DND-41 (cell line): ENCODE results near the gene ARMH3.

Source experiments
- ATAC-seq: fragments of 200-7000 bp; cut with Tn5 transposase; 3 replicates; pipeline ENCODE4 v1.9.1; 2021; ENCODE audit warnings: low read depth; ENCODE audit not compliant: insufficient read depth
- DNase-seq: peaks from one replicate; pipeline ENCODE4 v3.0.0-alpha.2; 2020
- H2AFZ ChIP-seq: 2 replicates; pipeline ENCODE4 v1.6.0; 2012; ENCODE audit warnings: low read depth, low read length
- H3K27ac ChIP-seq: 2 replicates; pipeline ENCODE4 v1.5.1; 2012; ENCODE audit warnings: low read length, inconsistent platforms
- H3K27me3 ChIP-seq: fragments of 200-600 bp; sonication (generic); 2 replicates; pipeline ENCODE4 v1.6.0; 2012; ENCODE audit warnings: low read length, mild to moderate bottlenecking, inconsistent platforms; ENCODE audit not compliant: insufficient read depth, poor library complexity
- H3K36me3 ChIP-seq: 2 replicates; pipeline ENCODE4 v1.5.1; 2012; ENCODE audit warnings: low read length, inconsistent platforms; ENCODE audit not compliant: insufficient read depth
- H3K4me1 ChIP-seq: 2 replicates; pipeline ENCODE4 v1.5.1; 2012; ENCODE audit warnings: mild to moderate bottlenecking, low read length; ENCODE audit not compliant: insufficient read depth
- H3K4me2 ChIP-seq: 2 replicates; pipeline ENCODE4 v1.6.0; 2012; ENCODE audit warnings: mild to moderate bottlenecking, moderate library complexity, low read length, inconsistent platforms; ENCODE audit not compliant: insufficient read depth
- H3K4me3 ChIP-seq, 2 experiments: fragments of 200-600 bp in 1 of 2; shearing (Covaris generic) in 1 of 2; 2 replicates each; pipeline ENCODE4 v1.5.1; 2012 to 2016; ENCODE audit warnings: inconsistent platforms in 2 of 2, low read length in 2 of 2, mild to moderate bottlenecking in 2 of 2, low read depth in 1 of 2, moderate library complexity in 1 of 2
- H3K79me2 ChIP-seq: 2 replicates; pipeline ENCODE4 v1.6.0; 2012; ENCODE audit warnings: low read length, inconsistent platforms; ENCODE audit not compliant: insufficient read depth
- H3K9ac ChIP-seq: 2 replicates; pipeline ENCODE4 v1.6.0; 2012; ENCODE audit warnings: low read depth, mild to moderate bottlenecking, inconsistent platforms, low read length, moderate library complexity
- H3K9me3 ChIP-seq: 2 replicates; pipeline ENCODE4 v1.5.1; 2012; ENCODE audit warnings: low read length, moderate library complexity, mild to moderate bottlenecking, inconsistent platforms; ENCODE audit not compliant: insufficient read depth, severe bottlenecking
- H4K20me1 ChIP-seq: 2 replicates; pipeline ENCODE4 v1.6.0; 2012; ENCODE audit warnings: low read length; ENCODE audit not compliant: insufficient read depth
- EZH2 ChIP-seq: IDR thresholded peaks from 3 replicates; pipeline ENCODE4 v1.6.1; 2012; ENCODE audit warnings: borderline replicate concordance, low read depth, mild to moderate bottlenecking, moderate library complexity, low read length, inconsistent platforms; ENCODE audit not compliant: severe bottlenecking
- TF ChIP-seq, protein P1 (sequence below): IDR thresholded peaks from 2 replicates; pipeline ENCODE4 v1.5.1; 2012; ENCODE audit warnings: borderline replicate concordance, low read length, moderate library complexity, mild to moderate bottlenecking; ENCODE audit not compliant: poor library complexity, severe bottlenecking; ENCODE audit errors: extremely low read depth

The ARMH3 gene

DNA sequence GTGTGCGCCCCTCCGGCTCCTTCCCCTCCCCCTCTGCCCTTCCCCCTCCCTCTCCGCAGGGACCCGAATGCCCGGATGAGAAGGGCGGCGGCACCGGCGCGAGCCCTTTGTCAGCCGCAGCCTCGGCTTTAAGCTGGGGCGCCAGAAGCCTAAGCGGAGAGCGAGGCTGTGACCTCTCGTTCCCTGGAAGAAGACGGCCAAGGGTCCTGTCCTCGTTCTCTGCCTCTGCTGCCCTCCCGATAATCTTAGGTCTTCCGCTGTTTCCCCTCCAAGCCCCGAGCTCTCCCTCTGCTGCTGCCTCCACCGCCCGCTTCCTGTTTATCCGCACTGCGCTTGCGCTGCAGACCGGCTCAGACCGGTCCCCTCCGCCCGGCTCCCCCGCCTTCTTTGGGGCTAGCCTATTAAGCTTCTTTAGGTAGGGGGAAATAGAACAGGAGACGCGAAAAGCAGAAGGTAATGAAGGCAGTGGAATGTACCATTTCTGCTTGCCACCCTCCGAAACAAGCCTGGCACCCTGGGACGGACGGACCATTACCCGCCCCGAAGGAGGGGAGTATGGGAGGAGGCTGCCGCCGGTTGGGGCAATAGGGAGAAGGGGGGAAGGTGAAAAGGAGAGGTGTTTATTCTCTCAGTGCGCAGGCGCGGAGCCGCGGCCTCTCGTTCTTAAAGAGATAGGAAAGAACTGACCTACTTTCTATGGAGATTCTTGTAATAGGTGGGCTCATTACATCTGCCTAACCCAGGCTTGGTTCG, 237.7 kb downstream of the ARMH3 start, which contains the start of gene OGA:
Gene OGA, minus strand, starts transcription at position 326 of the 753 bp plus-strand sequence. CDS start 422 bp downstream, outside the sequence.
- ATAC-seq: peak; percentile 92

DNA sequence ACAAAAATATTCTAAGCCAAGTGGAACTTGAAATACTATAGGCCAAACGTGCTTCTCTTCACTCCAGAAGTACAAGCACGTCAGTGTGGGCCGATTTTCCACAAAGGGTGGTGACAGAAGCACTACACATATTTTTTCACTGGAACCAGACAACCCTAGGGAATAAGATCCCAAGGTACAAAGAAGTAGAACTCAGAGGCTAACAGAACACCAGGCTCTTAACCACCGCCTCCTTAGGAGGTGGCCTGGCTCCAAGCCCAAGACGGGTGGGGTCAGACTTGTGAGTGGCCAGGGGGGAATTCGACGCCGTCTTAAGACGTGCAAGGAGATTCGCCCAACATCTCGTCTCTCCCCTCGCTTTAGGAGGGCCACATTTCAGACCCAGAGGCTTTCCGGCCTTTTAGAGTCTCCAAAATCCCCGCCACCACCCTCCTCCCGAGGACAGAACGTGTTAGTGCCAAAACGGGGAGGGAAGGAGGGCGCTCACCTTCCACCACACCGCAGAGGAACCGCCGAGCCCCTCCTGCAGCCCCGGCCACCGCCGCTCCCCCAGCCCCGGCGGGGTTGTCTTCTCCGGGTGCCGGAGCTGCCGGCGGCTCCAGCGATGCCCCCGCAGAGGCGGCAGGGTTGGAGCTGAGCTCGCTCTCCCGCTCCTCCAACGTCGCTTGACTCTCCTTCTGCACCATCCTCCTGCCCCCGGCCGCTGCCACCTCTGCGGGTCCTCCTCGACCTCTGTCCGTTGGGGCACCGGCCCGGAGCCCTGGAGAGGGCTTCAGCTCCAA, 238.4 kb downstream of the ARMH3 start:
- H3K27me3 ChIP-seq: no peaks in the 10 kb centered on the region
- H3K4me3 ChIP-seq: peak overlapping the region; percentile 67 to 87
- peak overlapping the region; percentile 90 for H3K9ac ChIP-seq
- DNase-seq: peak; percentile 53
- peaks cover 41% of the 10 kb centered on the region for H3K4me1 ChIP-seq
- peak overlapping the region; percentile 79 for H3K4me2 ChIP-seq
- TF ChIP-seq, protein P1, sequence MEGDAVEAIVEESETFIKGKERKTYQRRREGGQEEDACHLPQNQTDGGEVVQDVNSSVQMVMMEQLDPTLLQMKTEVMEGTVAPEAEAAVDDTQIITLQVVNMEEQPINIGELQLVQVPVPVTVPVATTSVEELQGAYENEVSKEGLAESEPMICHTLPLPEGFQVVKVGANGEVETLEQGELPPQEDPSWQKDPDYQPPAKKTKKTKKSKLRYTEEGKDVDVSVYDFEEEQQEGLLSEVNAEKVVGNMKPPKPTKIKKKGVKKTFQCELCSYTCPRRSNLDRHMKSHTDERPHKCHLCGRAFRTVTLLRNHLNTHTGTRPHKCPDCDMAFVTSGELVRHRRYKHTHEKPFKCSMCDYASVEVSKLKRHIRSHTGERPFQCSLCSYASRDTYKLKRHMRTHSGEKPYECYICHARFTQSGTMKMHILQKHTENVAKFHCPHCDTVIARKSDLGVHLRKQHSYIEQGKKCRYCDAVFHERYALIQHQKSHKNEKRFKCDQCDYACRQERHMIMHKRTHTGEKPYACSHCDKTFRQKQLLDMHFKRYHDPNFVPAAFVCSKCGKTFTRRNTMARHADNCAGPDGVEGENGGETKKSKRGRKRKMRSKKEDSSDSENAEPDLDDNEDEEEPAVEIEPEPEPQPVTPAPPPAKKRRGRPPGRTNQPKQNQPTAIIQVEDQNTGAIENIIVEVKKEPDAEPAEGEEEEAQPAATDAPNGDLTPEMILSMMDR: no peak
- no peak for TF ChIP-seq EZH2
- peak overlapping the region; percentile 96 for H3K27ac ChIP-seq
- H2AFZ ChIP-seq: peak overlapping the region; percentile 74; the same call in 1 of the 2 replicates
- peaks cover 25% of the 10 kb centered on the region for H3K36me3 ChIP-seq
- H3K9me3 ChIP-seq: no peaks in the 10 kb centered on the region
- peak; percentile 12 for ATAC-seq
- H4K20me1 ChIP-seq: peaks cover 54% of the 10 kb centered on the region
- H3K79me2 ChIP-seq: peaks cover 74% of the 10 kb centered on the region

More for the DNA sequence above, 237.7 kb downstream of the ARMH3 start, which contains the start of gene OGA:
- Histone ChIP-seq H3K79me2 (peaks cover 66% of the 10 kb centered on the region), H4K20me1 (peaks cover 47% of the 10 kb centered on the region), H3K4me2 (peak within 1 kb of the TSS; percentile 94), H2AFZ (peak within 1 kb of the TSS; percentile 82), H3K36me3 (peaks cover 17% of the 10 kb centered on the region), H3K9ac (peak within 1 kb of the TSS; percentile 90), H3K4me1 (peaks cover 41% of the 10 kb centered on the region), H3K4me3 (peak within 1 kb of the TSS; percentile 67 to 87), H3K9me3 (no peaks in the 10 kb centered on the region), H3K27ac (peak within 1 kb of the TSS; percentile 96), H3K27me3 (no peaks in the 10 kb centered on the region)
- TF ChIP-seq, protein P1: peak; percentile 11
- TF ChIP-seq EZH2: no peak
- DNase-seq: peak; percentile 99

DNA sequence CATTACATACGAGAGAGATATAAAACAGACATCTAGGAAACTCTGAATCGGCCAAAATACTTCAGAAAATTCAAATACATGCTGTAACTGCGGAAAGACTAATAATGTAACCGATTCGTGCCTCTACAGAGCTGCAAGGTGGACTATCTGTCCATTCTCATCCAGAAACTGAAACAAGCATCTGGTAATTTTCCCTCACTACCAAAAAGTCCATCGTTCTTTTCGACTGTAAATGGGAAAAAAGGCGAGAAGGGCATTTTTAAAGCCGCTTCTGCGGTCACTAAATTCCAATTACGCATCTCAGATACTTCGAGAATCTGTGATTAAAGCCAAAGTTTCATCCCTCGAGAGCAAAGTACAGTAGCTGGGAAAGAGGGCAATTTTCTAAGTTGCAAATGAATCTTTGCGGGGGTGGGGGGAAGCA, 239.0 kb downstream of the ARMH3 start:
- Histone ChIP-seq H4K20me1 (peaks cover 60% of the 10 kb centered on the region), H3K4me1 (peaks cover 41% of the 10 kb centered on the region), H2AFZ (no peak overlapping the region), H3K4me2 (peak overlapping the region; percentile 79), H3K27ac (peak overlapping the region; percentile 96), H3K36me3 (peaks cover 31% of the 10 kb centered on the region), H3K9me3 (no peaks in the 10 kb centered on the region), H3K79me2 (peaks cover 80% of the 10 kb centered on the region), H3K27me3 (no peaks in the 10 kb centered on the region), H3K9ac (peak overlapping the region; percentile 90), H3K4me3 (peak overlapping the region; percentile 67 to 87)
- TF ChIP-seq EZH2: no peak
- TF ChIP-seq, protein P1: no peak
- no peak for ATAC-seq
- no peak for DNase-seq
